Activated CD4-positive, alpha-beta T cell treated with anti-CD3 and anti-CD28 coated beads, Interleukin-2, amount 50 U/mL, for 16 hours (primary cell): Measurements from ENCODE around the gene TOM1.

ENCODE experiments used
- DNase-seq: peaks from one replicate; pipeline ENCODE4 v3.0.0-alpha.2; 2020

The TOM1 gene

DNA sequence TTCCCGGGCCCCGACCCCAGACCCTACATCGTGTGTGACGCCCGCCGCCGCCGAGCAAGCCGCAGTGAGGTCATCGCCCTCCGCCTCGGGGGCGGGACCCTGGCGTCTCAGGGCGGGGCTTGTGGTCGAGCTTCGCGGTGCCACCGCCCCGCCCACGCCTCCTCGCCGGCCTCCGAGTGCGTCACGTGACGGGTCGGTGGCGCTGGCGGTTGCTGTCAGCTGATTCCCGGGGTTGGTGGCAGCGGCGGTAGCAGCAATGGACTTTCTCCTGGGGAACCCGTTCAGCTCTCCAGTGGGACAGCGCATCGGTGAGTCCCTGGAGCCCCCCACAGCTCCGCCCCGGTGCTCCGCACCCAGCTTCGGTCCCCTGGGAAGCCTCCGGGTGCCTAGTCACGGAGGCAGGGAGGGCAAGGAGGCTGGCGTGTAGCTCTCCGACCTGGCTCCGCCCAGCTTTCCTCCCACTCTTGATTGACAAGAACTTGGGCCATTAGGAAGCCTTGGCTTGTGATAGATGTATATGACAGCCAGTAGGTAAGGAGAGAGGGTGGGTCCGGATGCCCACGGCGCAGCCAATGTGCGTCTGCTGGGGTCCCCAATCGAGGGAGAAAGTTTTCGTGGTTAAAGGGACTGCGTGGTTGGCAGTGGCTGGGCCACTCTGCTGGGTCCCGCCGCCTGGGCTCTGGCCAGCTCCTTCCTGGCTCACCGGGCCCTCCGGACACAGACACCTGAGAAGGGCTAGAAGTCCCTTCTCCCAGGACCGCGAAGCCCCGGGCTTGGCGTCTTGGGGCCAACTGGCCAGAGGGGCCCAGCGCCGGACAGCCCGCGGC is at the start of gene TOM1:
TSS of gene TOM1 (plus strand) at position 222 of the 827 bp plus-strand sequence. CDS start at position 257, 35 bp downstream.
- DNase-seq: peak; percentile 97

- no peak for DNase-seq
These were observed 49.5 kb upstream of the TOM1 start for GRCh38 chr22:35250156-35250555.

- DNase-seq: no peak
These were observed 45.7 kb upstream of the TOM1 start for GRCh38 chr22:35253946-35254345.

DNA sequence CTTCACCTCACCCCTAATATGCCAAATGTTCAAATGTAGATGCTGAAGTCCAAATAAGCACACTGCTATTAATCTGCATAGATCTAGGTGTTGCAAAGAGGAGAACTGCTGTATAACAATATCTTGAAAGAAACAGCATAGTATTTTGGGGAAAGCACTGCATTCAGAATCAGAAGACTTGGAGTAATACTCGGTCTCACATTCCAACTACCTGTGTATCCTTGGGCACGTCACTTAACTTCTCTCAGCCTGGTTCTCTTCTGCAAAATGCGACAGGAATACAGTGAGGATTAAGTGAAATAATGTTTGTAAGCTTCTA is 42.7 kb upstream of the TOM1 start:
- no peak for DNase-seq

DNA sequence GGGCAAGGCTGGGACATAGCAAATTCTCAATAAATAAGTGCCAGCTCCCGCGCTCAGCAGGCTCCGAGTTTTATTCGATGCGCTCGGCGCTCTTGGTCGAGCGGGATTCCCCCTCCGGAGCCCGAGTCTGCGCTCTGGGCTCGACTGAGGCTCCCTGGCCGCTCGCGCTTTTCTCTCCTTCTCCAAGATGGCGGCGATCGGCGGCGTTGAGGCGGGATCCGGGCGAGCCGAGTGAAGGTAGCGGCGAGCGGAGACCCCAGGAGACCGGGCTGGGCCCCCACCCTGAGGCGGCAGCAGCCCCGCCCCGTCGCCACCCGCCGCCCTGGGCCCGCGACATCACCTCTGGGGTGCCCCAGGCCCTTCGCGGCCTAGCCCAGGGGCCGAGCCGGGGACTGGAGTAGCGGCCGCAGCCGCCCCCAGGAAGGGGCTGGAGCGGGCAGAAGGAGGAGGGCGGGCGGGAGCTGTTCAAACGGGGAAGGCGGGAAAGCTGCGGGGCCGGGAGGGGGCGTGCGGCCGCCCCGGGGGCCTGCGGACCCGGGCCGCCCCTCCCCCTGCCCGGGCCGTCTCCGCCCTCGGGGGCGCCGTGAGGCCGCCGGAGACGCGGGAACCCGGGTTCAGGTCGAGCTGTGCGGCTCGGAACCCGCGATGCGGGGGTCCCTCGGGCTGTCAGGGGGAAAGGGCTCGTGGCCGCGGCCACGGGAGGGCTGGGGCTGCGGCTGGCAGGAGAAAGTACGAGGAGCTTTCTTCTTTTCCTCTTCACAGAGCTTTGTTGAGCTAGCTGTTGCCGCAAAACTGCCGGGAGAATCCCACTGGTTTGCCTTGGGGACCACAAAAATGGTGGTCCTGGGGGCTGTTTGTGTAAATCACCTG is 42.1 kb upstream of the TOM1 start, which contains the start of gene HMGXB4:
TSS of gene HMGXB4 (plus strand) at position 173 of the 870 bp plus-strand sequence. CDS start 4,898 bp downstream, outside the sequence.
- peak; percentile 90 for DNase-seq

DNA sequence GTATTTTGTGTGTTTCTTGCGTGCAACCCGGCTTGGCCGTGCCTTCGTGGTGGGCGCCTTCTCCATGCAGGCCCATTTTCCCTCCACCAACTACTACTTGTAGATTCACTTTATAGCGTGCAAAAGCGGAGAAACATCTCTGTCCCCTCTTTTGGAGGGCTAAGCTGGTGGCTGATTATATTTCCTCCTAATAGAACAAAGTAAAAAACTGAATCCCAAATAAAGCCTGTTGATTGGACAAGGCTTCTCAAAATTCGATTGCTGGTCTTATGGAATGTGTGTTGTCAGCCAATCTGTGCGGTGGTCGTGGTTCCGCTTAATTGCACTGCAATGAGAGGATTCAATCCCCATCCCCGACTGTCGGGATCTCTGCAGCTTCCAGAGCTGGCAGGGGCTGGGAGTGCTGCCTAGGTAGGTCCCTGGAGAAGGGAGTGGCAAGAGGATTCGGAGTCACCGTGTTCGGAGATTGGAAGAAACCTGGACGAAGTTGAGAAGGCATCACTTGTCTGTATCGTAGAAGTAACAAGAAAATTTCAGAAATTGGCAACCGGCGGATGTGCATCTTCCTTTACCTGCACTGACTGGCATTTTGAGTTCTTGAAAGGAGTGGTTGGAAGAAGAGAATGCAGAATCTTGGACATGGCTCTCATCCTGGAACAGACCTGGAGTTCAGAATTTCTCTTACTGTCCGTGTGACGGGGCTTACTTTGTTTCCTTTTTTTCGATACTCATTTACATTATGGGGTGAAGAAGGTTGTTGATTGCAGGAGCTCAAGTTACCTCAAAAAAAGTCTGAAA is 41.3 kb upstream of the TOM1 start:
- DNase-seq: peak; percentile 30

- no peak for DNase-seq
These were observed 34.7 kb upstream of the TOM1 start for GRCh38 chr22:35264986-35265385.

DNA sequence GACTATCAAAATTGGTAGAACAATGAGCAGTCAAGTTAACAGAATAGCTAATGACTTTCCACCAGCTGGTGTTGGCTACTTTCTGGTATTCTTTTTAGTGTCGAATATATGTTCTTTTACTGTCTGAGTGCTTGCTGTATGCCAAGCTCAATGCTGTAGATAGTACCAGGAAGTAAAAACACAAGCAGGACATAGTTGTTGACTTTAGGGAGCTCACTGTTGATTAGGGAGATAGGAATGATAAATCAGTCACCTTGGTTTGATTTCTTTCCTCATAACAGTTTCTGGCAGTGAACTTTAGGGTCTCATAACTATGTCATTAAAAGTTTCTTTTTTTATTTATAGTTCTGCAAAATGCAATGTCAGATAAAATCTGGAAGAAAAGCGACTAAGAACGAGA is 33.4 kb upstream of the TOM1 start:
- no peak for DNase-seq

GRCh38 chr22:35269630-35270029 is 30.1 kb upstream of the TOM1 start:
- no peak for DNase-seq

DNA sequence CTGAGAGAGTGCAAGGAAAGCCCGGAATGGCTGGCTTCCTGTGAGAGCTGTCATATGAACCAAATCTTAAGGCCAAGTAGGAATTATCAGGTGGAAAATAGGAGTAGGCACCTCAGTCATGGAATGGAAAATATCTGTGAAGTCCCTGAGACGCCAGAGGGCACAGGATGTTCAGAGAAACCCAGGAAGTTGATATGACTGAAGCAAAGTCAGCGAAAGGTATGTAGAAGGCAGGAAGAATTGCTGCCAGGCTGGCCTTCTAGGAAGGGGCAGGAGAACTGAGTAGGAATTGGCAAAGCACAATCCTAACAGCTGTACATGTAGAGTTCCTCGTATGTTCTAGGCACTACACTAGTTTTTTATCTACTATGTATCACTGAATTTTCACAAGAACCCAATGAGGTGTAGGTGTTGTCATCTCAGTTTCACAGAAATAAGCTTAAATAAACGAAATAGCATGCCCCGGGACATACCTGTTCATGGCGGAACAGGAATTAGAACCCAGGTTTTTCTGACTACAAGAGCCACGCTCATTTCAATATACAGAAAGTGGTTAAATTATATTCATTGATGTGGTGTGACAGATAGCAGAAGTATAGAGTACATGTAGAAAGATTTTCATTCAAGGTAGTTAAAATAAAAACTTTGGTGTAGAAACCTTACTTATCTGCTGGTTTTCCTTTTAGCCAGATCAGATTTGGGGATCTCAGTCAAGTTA is 25.4 kb upstream of the TOM1 start:
- no peak for DNase-seq

DNA sequence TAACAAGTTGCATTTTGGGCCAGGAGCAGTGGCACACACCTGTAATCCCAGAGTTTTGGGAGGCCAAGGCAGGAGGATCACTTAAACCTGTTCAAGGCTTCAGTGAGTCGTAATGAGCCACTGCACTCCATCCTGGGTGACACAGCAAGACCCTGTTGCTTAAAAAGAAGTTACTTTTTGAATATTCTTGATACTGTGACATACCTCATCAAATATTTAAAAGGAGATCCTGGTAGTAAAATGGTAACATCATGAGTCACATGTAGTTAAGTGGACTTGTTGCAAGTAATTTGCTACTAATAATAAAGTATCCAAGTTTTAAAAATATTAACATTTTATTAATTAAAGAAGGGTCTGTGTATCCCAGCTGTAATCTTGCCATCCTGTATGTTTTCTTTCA is 24.1 kb upstream of the TOM1 start:
- no peak for DNase-seq

GRCh38 chr22:35276019-35276418 is 23.7 kb upstream of the TOM1 start:
- no peak for DNase-seq

DNA sequence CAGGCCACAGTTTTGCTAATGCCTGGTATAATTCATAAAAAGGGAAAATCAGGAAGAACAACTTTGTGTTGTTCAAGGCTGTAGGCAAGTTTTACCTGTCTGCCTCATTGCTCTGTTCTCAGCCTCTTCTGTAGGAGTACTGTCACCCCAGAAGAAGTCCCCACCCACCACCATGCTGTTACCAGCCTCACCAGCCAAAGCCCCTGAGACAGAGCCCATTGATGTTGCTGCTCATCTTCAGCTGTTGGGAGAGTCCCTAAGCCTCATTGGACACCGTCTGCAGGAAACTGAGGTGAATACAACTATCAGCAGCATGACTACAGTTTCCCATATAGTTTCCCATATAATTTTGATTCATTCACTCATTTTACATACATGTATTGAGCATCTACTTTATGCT is 11.6 kb upstream of the TOM1 start:
- DNase-seq: no peak

- no peak for DNase-seq
These were observed 6.9 kb upstream of the TOM1 start for GRCh38 chr22:35292786-35293185.

DNA sequence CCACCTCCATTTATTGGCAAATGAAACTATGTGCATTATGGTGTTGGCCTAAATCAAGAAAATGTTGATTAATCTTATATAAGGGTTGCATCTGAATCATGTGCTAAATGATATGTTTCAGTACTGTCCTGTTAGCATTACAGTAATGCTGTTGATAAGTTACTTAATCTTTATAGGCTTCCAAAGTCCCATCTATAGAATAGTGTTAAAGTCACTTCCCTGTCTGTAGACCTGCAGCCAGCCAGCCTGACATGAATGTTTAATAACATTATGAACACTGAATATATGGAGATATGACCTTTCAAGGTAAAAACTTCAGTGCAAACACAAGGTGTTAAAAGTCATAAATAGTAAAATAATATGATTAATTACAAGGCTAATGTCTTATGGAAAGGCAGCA is 3.6 kb upstream of the TOM1 start:
- DNase-seq: no peak

DNA sequence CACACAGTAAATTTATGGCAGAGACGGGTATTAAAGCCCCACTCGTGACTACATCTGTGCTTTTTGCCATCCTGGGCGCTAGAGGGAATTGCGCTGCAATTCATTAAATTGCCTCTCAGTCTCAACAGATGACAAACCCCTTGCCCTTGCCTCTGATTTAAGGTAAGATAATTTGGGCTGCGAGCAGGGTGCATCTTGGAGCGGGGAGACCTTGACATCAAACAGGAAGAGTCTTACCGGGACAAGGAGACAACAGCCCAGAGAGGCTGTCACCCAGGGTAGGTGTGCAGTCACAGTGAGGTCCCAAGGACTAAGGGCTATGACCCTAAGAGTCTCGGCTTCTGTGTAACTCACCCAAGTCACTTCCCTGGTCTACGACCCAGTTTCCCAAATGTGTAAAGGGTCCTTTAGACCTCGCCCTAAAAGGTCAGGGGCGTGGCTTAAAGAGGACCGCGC is 449 bp upstream of the TOM1 start:
- DNase-seq: no peak

DNA sequence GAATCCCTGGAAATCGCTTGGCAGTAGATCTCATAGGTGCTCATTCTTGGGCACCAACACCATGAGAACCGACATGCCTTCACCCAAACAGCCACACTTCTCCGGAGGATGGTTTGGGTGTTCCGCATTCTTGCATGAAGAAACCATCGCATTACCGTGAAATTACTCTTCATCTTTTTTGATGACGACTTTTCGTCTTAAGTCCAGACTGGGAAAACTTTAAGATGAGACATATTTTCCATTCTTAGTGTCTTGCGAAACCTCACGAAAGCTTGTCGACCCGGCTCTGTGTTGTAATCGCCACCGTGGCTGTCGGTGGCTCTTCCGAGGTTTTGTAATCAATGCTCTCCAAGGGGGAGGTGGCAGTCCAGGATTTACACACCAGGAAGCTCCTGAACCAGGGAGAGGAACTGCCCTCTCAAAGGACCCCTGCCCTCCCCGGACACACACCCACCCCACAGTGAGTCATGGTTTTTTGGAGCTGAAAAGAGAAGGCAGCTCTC is 1.7 kb downstream of the TOM1 start:
- peak; percentile 34 for DNase-seq

DNA sequence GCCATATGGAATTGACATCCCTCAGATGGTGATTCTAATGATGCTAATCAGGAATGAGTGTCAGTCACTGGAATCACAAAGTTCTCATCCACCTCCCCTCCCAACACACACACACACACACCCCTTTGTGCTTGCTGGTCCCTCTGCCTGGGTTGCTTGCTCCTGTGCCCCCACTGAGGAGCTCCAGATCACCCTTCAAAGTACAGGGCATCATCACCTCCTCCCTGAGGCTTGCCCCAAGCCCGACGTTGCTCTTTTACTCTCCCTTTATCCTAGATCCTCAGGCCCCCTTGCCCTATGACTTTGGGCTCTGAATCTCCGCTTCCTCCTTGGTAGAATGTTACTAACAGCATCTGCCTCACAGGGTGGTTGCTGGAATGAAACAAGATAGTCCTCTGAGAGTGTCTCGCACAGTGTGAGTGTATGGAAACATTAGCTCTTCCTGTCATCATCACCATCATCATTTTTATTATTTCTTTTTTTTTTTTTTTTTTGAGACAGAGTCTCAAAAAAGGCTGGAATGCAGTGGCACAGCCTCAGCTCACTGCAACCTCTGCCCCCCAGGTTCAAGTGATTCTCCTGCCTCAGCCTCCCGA is 3.4 kb downstream of the TOM1 start:
- no peak for DNase-seq

DNA sequence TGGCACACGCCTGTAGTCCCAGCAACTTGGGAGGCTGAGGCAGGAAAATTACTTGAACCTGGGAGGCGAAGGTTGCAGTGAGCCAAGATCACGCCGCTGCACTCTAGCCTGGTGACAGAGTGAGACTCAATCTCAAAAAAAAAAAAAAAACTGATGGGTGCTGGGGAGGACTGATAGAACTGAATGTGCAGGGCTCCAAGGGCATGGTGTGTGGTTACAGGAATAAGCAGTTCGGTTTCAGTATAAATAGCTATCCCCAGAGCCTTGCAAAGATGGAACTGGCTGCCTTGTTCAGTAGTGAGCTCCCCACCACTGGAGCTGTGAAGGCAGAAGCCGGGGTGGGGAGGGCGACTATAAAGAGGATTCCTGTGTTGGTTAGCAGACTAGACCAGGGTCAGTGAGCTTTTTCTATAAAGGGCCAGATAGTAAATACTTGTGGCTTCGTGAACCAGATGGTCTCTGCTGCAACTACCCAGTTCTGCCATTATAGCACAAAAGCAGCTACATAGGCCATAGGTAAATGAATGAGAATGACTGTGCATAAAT is 5.9 kb downstream of the TOM1 start:
- DNase-seq: no peak

DNA sequence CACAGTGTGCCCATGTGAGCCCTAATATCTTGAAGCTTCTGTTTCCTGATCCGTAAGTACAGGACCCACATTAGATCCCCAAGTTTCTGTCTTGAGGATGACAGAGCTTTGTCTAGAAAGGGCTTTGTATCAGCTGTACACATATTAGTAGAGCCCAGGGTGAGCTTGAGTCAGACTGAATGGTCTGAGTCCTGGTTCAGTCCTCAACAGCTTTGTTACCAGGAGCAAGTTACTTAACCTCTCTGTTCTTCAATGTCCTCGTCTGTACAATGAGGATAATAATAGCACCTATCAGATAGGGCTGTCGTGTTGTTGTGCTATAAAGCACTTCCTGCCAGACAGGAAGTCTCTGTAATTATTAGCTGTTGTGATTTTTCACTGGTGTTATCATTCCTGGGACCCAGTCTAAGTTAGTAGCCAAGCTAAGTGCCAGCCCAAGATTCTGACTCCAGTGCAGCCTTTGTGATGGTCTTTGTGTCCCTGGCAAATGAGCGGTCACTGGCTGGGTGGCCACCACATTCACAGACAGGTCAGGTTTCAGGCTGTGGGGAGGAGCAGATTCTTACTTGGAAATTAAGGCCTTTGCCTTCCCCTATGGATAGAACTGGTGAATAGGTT is 6.8 kb downstream of the TOM1 start:
- no peak for DNase-seq

GRCh38 chr22:35307372-35307771 is 7.7 kb downstream of the TOM1 start:
- DNase-seq: no peak
